Thymus (tissue), 11 donors: ENCODE measurements around the gene RBM47. TPM values are rescaled to one million over a fixed set of nuclear protein-coding genes. Genes with fewer than 3 reads are reported as not detected.
A peak's percentile ranks its signal among the peaks of the same experiment; 100 is the strongest.

Experiments
- DNase-seq, 9 donors: peaks; one replicate each; pipeline ENCODE4 v3.0.0-alpha.2; 2013; ENCODE audit warnings: low spot score in 9 of 9, low read depth in 6 of 9, missing footprints in 1 of 9
- H3K27ac ChIP-seq, 2 donors: one replicate each; pipeline ENCODE4 v1.5.1; 2013; ENCODE audit warnings: control low read depth in 1 of 2, low read depth in 1 of 2, low read length in 1 of 2, mild to moderate bottlenecking in 1 of 2, moderate library complexity in 1 of 2
- H3K27me3 ChIP-seq, 2 donors: one replicate each; pipeline ENCODE4 v1.5.1; 2013; ENCODE audit warnings: low read length in 1 of 2; ENCODE audit not compliant: control insufficient read depth in 2 of 2, insufficient read depth in 1 of 2
- H3K36me3 ChIP-seq, 2 donors: one replicate each; pipeline ENCODE4 v1.5.1; 2013; ENCODE audit warnings: low read length in 1 of 2, mild to moderate bottlenecking in 1 of 2, moderate library complexity in 1 of 2; ENCODE audit not compliant: control insufficient read depth in 2 of 2, insufficient read depth in 2 of 2
- H3K4me1 ChIP-seq, 2 donors: one replicate each; pipeline ENCODE4 v1.5.1; 2013; ENCODE audit warnings: low read length in 2 of 2; ENCODE audit not compliant: control insufficient read depth in 2 of 2, insufficient read depth in 2 of 2
- H3K4me3 ChIP-seq, 2 donors: one replicate each; pipeline ENCODE4 v1.5.1; 2013; ENCODE audit warnings: low read length in 2 of 2, control low read depth in 1 of 2, mild to moderate bottlenecking in 1 of 2
- H3K9me3 ChIP-seq, 2 donors: one replicate each; pipeline ENCODE4 v1.5.1; 2013; ENCODE audit warnings: low read length in 1 of 2, mild to moderate bottlenecking in 1 of 2; ENCODE audit not compliant: control insufficient read depth in 2 of 2, insufficient read depth in 1 of 2
- WGBS: extraction: QIAGEN DNeasy Blood & Tissue Kit; methylation state at CpG from one replicate; pipeline ENCODE4 v1.1.7; 2013; 5-methylcytosine and 5-hydroxymethylcytosine counted together
- polyA plus RNA-seq: library from polyadenylated mRNA; stranded (reverse); fragments of 200-250 nt; gene quantifications from one replicate; pipeline ENCODE4 v1.2.3, GENCODE V29; 2013
- total RNA-seq: library from RNA; stranded (reverse); fragments of 120-200 nt; gene quantifications from one replicate; pipeline ENCODE4 v1.2.4, GENCODE V29; 2013
- donor health status: healthy.

The RBM47 gene
- total and polyA plus RNA-seq, 2 donors, result 7.9 to 13.1 TPM

GRCh38 chr4:40502934-40503333 is 126.7 kb downstream of the RBM47 start:
- Histone ChIP-seq H3K36me3 (no peaks in the 10 kb centered on the region), H3K9me3 (peaks cover 0 to 3% of the 10 kb centered on the region in 2 donors), H3K4me3 (no peak overlapping the region), H3K27ac (peak overlapping the region in 1 of 2 donors; percentile 20), H3K27me3 (no peaks in the 10 kb centered on the region), H3K4me1 (peaks cover 3 to 8% of the 10 kb centered on the region in 2 donors)
- WGBS, result 98% methylated on average over 1 of the region's 1 CpG
- DNase-seq, result peak; percentile 2 to 63 (median 21)

DNA sequence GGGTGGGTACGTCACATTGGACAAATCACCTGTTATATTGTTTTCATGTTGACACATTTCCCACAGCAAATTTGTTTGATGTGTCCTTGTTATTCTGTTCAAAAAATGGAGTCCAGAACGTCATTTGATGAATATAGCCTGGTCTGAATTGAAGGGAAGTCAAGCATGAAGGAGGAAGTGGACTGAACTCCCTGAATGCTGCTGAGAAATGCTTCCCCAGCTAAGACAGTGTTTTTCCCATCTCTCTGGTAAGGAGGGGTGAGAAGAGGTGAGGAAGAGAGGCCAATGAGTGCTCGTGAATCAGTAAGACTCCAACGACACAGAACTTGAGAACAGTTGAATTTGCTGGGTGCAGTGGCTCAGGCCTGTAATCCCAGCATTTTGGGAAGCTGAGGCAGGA is 127.4 kb downstream of the RBM47 start:
- Histone ChIP-seq H3K27me3 (no peaks in the 10 kb centered on the region), H3K4me3 (no peak overlapping the region), H3K36me3 (no peaks in the 10 kb centered on the region), H3K9me3 (no peaks in the 10 kb centered on the region), H3K4me1 (peaks cover 3 to 8% of the 10 kb centered on the region in 2 donors), H3K27ac (no peak overlapping the region)
- 94% methylated on average over 4 of the region's 4 CpGs for WGBS
- DNase-seq, result no peak

DNA sequence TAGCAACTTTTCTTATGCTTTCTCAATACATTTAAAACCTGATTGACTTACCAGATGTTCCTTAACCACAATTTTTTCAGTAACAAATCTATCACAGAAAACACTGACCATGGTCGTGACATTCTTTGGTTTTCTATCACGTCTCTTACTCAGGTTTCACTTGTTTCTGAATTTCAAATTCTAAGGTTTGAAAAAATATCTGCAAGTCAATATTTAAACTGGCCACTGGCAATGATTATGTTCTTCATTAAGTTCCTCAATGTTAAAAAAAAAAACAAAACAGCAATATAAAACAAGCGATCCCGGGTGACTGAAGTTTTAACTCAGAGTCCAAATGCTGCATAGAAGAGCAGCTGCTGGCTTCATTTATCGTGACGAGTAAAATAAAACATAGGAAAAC is 128.9 kb downstream of the RBM47 start:
- H3K4me3 ChIP-seq, result no peak overlapping the region
- H3K36me3 ChIP-seq, result no peaks in the 10 kb centered on the region
- no peak for DNase-seq
- no peaks in the 10 kb centered on the region for H3K9me3 ChIP-seq
- H3K4me1 ChIP-seq, result peaks cover 3 to 8% of the 10 kb centered on the region in 2 donors
- 96% methylated on average over 6 of the region's 6 CpGs for WGBS
- no peaks in the 10 kb centered on the region for H3K27me3 ChIP-seq
- H3K27ac ChIP-seq, result no peak overlapping the region

- Histone ChIP-seq H3K9me3 (peaks cover 0 to 1% of the 10 kb centered on the region in 2 donors), H3K27ac (no peak overlapping the region), H3K4me3 (no peak overlapping the region), H3K36me3 (no peaks in the 10 kb centered on the region), H3K27me3 (no peaks in the 10 kb centered on the region), H3K4me1 (no peaks in the 10 kb centered on the region)
- 97% methylated on average over 3 of the region's 3 CpGs for WGBS
- no peak for DNase-seq
Observed at GRCh38 chr4:40493160-40493559, 136.5 kb downstream of the RBM47 start.

DNA sequence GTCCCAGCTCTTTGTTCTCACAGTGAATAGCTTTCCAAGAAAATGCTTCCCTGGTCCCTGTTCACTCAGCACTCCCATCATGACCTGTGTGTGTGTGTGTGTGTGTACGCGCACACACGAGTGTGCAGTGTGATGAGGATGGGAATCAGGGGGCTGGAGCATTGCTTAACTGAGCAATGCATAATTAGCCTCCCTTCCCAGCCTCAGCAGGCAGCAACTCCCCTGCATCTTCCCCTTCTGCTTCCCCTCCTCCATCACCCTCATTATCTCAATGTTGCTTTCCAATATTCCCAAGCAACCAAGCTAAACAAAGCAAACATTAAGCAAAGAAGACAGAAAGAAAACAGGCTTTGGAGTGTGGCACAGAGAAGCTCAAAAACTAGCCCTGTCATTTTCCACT is 137.0 kb downstream of the RBM47 start:
- Histone ChIP-seq H3K36me3 (no peaks in the 10 kb centered on the region), H3K27ac (no peak overlapping the region), H3K9me3 (peaks cover 0 to 1% of the 10 kb centered on the region in 2 donors), H3K4me1 (no peaks in the 10 kb centered on the region), H3K27me3 (no peaks in the 10 kb centered on the region), H3K4me3 (no peak overlapping the region)
- no peak for DNase-seq
- 95% methylated on average over 3 of the region's 3 CpGs for WGBS

DNA sequence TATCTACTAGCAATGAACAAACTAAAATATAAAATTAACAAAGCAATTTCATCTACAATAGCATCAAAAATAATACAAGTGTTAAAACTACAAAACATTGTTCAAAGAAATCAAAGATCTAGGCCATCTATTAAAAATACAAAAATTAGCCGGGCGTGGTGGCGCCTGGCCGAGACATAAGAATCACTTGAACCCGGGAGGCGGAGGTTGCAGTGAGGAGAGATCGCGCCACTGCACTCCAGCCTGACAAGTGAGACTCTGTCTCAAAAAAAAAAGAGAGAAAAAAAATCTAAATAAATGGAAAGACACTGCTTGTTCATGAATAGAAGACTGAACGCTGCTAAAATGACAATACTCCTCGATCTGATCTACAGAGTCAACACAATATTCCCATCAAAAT is 139.2 kb downstream of the RBM47 start:
- Histone ChIP-seq H3K36me3 (no peaks in the 10 kb centered on the region), H3K4me3 (no peak overlapping the region), H3K27ac (no peak overlapping the region), H3K9me3 (peaks cover 0 to 1% of the 10 kb centered on the region in 2 donors), H3K4me1 (no peaks in the 10 kb centered on the region), H3K27me3 (no peaks in the 10 kb centered on the region)
- WGBS, result 98% methylated on average over 10 of the region's 10 CpGs
- DNase-seq, result no peak

DNA sequence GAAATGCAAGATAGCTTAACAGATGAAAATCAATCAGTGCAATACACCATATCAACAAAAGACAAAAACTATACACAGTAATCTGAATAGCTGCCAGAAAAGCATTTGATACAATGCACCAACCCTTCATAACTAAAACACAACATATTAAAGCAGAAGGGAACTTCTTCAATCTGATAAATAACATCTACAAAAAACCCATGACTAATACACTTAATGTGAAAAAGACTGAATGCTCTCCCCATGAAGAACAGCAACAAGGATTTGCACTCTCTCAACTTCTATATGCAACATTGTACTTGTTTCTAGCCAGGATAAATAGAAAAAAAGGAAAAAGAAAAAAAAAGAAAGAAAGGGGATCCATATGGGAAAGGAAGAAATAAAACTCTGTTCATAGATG is 139.7 kb downstream of the RBM47 start:
- Histone ChIP-seq H3K4me1 (no peaks in the 10 kb centered on the region), H3K9me3 (no peaks in the 10 kb centered on the region), H3K27me3 (no peaks in the 10 kb centered on the region), H3K27ac (no peak overlapping the region), H3K36me3 (no peaks in the 10 kb centered on the region), H3K4me3 (no peak overlapping the region)
- DNase-seq, result no peak

DNA sequence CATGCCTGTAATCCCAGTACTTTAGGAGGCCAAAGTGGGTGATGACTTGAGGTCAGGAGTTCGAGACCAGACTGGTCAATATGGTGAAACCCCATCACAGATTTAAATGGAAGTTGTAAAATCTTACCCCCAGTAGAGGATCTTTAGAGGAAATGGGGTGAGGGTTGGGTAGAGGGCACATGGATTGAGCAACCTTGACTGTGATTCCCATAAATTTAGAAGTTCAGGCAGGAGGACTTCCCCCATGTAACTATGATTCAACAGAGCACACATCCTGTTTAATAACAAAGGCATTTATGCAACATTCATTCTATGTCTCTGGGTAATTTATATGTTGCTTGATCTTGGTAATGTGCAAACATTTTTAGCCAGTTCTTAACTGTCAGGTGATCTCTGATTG is 143.1 kb downstream of the RBM47 start:
- 98% methylated on average over 1 of the region's 1 CpG for WGBS
- H3K27me3 ChIP-seq, result no peaks in the 10 kb centered on the region
- H3K27ac ChIP-seq, result no peak overlapping the region
- H3K4me1 ChIP-seq, result no peaks in the 10 kb centered on the region
- DNase-seq, result no peak
- no peaks in the 10 kb centered on the region for H3K9me3 ChIP-seq
- no peak overlapping the region for H3K4me3 ChIP-seq
- no peaks in the 10 kb centered on the region for H3K36me3 ChIP-seq

DNA sequence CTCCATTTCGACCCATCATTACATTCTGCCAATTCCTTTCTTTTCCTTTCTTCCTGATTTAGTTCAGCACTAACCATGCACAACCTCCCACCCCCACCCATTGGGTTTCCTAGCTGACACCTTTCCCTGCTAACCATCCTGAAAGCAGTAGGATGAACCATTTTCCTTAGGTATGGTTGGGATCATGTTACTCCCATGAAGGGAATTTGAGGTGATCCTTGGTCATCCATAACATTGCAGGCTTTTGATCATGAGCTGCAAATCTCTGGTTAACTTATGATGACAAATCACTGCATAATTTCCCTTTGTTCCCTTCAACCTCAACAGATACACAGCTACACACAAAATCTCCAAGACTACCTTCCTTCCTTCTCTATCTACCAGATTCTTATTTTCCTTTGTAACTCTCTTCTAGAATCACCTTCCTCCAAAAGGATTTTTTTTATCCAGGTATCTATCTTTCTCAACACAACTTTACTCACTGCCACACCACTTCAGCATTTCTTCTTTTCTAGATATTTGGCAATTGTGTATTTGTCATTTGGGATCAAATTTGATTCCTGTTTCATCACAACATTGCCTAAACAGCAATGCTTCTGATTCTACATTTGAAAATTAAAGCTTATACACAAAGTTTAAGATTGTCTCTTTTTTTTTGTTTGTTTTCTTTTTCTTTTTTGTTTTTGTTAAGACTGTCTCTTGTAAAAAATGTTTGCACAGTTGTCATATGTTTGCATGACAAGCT is 145.1 kb downstream of the RBM47 start:
- no peaks in the 10 kb centered on the region for H3K27me3 ChIP-seq
- no peak for DNase-seq
- H3K4me3 ChIP-seq, result no peak overlapping the region
- H3K27ac ChIP-seq, result no peak overlapping the region
- H3K36me3 ChIP-seq, result no peaks in the 10 kb centered on the region
- H3K9me3 ChIP-seq, result no peaks in the 10 kb centered on the region
- no peaks in the 10 kb centered on the region for H3K4me1 ChIP-seq
- WGBS, result 95% methylated on average over 1 of the region's 1 CpG
